Activated CD8-positive, alpha-beta memory T cell treated with anti-CD3 and anti-CD28 coated beads for 24 hours (primary cell): ENCODE measurements around the gene PDIA5.

Source experiments
- DNase-seq: peaks from one replicate; pipeline ENCODE4 v3.0.0-alpha.2; 2020

Gene PDIA5

DNA sequence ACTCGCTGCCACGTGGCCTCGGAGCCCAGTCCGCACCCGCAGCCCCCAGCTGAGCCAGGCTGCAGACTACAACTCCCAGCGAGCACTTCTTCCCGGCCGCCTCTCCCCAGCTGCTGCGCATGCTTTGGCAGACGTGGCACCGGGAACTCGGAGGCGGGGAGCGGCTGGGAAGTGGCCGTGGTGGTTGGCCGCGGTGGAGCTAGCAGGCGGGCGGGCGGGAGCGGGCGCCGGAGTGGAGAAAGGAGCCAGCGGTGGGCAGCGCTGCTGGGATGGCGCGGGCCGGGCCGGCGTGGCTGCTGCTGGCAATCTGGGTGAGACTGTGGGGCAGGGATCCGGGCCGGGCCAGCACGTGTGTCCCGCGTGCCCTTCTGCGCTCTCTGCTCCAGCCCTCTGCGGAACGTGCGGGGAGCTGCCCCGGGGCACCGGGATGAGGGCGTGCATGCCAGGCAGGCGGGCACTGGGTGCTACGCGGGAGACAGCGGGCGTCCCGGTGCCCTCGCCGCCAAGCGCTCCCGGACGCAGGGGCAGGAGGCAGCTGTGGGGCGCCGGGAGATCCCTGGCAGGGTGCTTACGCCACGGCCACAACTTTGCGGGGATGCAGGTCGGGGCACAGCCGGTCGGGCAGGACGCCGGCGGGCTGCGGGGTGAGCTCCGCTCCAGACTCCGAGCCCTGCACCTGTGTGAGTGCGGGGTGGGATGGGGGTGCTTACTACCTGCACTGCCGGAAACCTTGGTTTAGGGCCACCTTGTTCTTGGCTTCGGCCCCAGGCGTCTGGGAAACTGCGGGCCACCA is at the start of gene PDIA5:
PDIA5 (plus strand) TSS at position 130 of the 793 bp plus-strand sequence; CDS start at position 270, 140 bp downstream.
- peak; percentile 91 for DNase-seq

DNA sequence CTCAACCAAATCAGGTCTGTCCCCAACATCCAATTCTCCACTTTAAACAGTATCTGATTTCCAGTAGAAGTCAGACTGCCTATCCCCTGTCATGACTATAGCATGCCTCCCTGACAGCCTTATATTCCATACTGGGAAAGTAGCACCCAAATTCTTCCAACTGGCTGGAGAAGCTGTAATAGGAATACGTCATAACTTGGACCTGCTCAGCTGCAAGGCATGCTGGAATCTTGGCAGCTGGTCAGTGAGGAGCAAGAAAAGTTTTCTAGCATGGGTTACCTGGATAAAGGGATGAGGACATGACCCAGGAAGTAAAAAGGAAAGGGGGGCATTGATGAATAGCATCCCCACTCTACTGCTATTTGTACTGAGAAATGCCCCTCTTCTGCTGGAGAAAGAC is 48.1 kb upstream of the PDIA5 start:
- DNase-seq, result no peak

DNA sequence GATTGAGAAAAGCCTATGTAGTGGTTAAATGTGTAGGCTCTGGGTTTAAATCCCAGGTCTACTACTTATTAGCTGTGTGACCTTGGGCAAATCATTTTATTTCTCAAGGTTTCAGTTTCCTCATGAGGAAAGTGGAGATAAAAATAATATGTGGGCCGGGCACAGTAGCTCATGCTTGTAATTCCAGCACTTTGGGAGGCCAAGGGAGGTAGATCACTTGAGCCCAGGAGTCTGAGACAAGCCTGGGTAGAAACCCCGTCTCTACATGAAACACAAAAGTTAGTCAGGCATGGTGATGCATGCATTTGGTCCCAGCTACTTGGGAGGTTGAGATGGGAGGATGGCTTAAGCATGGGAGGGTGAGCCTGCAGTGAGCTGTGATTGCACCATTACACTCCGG is 47.7 kb upstream of the PDIA5 start:
- DNase-seq, result no peak

DNA sequence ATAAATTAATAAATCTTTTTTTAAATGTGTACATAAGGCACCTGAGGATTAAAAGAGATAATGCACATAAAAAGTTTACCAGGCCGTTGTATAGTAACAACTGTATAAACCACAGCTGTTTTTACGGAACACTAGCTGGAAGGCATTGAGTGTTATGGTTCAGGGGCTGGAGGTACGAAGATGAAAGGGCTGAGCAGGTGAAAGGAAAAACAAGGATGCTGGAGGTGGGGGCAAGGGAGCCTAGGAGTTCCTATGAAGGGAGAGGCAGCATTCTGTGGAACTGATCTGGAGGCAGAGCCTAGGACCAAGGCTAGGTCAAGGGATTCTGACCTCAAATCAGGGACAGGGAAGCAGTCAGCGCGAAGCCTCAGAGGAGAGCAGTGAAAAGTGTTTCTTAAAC is 47.2 kb upstream of the PDIA5 start:
- DNase-seq, result no peak

DNA sequence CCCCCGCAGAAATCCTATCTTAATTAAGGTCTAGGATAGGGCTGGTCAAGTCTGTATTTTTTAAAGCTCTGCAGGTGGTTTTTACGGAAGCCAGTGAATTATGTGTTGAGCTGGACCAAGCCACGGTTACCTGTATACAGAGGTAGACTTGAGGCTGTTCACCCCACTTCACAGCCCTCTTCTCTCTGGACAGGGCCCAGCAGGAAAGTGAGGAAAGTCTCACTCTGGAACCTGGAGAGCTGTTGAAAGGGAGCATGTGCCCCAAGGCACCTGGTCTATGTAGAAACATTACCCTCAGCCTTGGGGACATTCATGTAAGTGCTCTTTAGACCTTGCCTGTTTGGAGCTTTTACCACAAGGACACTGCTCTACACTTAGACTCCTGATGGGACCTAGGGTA is 46.1 kb upstream of the PDIA5 start:
- DNase-seq, result no peak

DNA sequence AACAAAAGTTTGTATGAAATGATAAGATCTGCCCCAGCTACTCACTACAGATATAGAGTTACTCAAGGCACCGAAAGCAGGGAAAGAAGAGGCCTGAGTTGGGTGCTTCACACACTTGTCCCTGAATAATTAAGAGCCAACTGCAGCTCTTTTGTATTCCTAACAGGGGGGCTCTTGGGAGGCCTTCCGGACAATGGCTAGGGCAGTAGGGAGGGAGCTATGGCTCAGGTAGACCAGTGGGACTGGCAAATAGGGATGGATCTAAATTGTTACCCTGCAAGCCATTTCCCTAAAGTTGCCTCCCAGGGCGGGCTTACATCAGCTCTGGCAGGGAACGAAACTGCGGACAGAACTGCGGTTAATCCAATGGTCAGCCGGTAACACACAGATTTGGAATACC is 45.4 kb upstream of the PDIA5 start:
- no peak for DNase-seq

DNA sequence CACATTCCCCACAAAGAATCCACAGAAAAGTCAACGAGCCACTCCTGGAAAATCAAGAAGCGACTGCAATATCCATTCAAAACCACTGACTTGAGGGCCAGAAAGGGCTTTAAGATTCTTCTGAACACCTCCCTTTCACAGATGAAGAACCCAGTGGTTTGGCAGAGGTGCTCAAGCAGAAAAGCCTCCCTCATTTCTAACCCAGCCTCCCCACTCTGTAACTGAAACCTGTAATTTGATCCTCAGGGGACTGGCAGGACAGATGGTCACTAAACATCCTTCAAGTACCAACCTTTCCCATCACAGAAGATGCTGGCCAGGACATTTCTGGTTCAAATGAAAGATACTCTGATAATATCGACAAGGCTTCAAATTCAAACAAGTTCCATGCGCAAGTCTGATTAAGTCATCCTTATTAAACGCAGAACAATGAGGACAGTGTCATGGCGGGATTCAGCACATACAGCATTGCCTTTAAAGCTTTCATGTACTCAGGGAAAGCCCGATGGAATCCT is 44.8 kb upstream of the PDIA5 start:
- no peak for DNase-seq

DNA sequence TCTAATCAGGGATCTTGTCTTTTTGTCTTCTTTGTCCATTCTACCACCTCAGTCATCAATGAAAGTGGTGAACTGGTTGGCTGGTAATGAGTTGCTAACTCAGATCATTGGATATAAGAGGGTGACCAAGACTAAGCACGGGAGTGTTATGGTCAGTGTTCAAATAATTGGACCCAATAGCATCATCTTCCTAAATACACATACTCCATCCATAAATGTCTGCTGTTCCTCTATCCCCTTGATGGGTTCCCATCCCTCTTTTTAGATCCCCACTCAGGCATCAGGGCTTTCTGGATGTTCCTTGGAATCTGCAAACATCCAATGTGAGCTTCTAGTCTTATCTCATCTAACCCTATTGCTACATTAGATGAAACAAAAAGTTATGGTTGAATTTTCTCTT is 42.8 kb upstream of the PDIA5 start:
- no peak for DNase-seq

DNA sequence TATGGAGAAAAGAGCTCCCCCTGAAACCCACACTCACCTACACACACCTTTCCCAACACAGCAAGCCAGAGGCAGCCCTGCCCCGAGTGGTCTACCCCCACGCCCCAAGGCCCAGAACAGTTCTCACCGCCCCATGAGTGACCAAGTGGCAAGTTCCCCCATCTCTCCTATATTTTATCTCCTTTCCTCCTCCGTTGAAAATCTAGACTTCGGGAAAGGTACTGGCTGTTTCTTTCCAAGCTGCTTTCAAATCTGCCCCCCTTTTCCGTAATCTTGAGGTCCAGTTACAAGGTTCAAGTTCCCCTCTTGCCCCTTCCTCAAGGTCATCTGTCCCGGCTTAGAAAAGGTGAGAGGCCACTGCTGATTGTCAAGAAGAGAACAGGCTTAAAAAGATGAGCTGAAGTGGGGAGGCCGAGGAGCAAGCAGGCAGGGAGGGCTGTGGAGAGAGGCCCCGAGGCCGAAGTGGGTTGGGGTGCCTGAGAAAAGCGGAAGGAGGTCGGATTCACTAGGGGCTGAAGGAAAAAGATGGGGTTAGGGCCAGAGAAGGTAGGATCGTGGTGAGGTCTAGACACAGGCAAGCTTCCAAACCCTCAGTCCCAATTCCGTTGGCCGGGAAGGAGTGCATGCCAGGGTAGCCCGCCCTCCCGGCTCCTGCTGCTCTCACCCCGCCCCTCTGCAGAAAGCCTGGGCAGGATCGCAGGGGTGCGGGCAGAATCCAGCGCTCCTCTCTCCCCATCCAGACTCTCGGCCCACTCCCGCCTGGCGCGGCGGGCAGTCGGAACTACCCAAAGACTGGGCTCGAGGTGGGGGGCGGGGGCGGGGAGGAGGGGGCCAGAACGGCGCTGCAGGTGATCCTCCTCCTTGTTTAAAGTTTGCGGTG is 40.9 kb upstream of the PDIA5 start:
- DNase-seq, result no peak

DNA sequence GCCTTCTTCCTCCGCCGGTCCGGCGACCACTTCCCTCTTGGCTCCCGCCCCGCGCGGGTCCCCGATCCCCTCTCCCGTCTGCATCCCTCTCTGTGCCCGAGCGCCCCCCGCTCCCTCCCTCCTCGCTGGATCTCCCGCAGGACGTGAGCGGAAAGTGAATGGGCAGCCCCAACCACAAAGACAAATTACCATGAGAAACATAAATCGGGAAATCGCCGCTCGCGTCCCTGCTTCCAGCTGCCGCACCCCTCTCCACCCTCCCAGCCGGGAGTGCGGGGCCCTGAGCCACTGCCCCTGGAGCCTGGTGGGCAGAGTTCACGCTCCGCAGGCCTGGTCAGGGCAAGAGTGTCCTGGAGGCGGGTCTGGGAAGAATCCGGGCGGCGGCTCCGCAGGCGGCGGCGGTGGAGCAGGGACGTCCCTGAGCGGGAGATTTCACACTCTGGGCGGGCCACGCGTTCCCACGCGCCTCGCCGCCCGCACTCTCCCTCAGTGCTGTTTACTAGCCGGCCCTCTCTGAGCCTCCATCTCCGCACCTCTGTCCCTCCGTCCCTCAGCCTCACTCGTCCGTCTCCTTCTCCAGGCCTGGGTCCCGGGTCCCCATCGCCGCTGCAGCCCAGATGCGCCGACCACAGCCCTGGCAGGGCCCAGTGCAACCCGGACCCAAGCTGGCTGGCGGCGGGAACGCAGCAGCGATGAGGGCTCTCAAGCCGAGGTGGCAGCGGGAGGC is 40.1 kb upstream of the PDIA5 start:
- DNase-seq, result peak; percentile 67

DNA sequence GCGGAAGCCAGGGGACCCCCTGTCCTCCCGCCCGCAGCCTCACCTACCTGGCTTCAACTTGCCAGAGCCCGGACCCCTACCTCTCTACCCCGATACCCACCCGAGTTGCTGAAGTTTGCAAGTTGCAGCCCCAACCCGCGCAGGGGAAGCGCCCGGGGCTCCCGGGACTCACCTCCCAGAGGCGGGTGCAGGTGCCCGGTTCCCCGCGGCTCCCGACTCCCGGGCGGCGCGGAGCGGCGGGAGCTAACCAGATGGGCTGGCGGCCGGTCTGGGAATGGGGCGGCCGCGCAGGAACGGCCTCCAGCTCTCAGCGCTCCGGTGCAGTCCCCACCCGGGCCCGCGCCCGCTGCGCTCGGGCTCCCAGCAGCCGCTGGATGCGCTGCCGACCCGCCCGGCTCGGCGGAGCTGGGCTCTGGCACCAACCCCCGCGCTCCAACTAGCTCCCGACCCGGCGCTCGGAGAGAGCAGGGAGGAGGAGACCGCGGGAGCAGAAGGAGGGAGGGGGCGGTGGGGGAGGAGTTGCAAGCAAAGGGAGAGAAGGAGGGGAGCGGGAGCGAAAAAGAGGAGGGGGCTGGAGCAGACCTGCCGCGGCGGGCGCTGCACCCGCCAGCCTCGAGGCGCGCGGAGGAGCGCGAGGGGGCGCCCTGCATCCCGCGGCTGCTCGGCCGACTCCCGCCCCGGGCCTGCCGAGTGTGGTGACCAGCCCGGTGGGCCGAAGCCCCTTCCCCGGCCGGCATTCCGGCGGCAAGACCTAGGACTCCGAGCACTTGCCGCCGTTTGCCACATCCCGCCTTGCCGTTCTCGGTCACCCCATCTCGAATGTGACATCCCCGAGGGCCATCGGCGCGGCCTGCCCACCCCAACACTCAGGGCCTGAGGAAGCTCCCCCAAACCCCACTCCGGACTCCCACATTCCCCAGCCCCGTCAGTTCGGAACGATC is 39.3 kb upstream of the PDIA5 start, which contains the start of gene SEMA5B:
SEMA5B (minus strand) TSS at position 472 of the 941 bp plus-strand sequence. CDS start 66,500 bp downstream, outside the sequence.
- DNase-seq, result peak; percentile 72

DNA sequence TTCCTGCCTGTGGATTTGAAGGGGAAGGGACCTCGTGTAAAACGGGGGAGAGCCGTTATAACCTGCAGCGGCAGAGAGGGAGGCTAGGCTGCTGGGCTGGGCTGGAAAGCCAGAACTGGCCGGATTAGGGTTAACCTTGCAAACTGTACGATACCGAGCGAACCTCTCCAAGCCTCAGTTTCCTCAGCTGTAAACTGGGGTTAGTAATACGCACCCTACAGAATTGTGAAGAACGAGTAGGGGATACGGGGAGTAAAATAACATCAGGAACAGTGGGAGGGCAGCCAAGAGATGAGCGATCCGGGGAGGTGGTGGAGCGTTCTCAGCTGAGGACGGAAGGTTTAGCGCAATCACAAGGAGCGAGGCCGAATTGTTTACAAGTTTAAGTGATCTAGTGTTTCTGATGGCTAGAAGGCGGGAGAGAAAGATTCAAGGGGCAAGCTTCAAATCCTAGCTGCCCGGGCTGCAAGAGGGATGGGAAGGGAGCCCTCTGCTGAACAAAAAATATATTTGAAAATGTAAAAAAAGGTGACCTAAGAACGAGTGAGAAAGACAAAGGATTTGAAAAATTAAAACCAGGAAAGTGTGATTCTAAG is 38.5 kb upstream of the PDIA5 start:
- peak; percentile 63 for DNase-seq

DNA sequence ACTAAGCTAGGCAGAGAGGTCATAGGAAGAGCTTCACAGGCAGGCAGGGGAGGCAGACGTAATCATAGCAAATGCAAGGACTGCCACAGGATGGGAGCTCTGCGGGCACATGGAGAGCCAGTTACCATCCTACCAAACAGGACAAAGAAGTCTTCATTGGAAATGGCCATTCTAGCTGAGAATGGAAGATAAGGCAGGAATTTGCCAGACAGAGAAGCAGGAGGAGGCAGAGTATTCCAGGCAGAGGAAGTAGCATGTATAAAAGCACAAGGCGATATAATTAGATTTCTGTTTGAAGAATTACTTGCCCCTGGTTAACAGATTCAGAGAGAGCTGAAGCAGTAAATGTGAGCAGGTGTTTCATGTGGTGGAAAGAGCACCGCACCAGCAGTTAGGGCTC is 35.8 kb upstream of the PDIA5 start:
- DNase-seq, result no peak

DNA sequence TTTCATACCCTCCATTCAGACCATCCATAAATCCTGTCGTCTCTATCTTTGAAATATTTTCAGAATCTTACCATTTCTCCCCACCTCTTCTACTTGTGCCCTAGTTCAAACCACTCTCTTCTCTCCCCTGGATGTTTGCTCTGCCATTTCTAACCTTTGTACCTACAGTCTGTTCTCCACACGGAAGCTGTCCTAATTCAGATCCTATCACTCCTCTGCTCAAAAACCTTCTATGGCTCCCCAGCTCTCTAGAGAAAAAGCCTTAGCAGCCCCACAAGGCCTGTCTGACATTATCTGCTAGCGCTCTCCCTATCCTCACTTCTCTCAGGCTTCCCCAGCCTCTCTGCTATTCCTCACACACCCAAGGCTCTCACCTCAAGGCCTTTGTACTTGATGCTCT is 34.8 kb upstream of the PDIA5 start:
- DNase-seq, result no peak

DNA sequence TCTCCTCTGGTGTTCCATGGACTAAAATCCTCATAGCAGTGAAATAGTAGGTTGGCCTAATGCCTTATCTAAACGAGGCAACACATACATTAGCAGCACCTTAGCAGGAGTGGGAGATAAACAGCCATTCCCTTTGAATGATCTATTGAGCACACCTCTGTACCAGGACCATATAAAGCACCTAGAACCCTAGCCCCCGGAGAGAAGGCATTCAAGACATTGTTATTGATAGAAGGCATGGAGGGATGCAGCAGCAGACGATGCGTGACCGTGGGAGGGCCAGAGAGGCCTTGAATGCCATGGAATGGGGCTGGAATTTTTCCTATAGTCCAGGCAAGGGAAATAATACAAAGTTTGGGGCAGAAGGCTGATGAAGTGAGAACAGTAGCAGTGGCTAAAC is 32.7 kb upstream of the PDIA5 start:
- no peak for DNase-seq

DNA sequence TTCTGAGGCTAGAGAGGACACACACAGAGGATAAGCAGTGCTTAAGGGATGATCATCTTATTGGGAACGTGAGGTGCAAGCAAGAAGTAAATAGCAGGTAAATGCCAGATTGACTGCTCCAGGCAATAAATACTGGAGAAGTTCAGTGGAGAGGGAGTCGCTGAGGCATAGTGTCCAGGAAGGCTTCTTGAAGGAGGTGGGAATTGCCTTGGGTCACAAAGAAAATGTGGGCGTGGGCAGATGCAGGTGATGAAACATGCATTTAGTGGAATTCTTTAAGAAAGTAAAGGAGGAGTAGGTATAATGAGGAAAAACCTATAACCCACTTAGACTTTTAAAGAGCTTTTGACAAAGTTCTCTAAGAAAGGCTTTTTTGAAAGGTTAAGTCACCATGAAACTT is 31.8 kb upstream of the PDIA5 start:
- no peak for DNase-seq

DNA sequence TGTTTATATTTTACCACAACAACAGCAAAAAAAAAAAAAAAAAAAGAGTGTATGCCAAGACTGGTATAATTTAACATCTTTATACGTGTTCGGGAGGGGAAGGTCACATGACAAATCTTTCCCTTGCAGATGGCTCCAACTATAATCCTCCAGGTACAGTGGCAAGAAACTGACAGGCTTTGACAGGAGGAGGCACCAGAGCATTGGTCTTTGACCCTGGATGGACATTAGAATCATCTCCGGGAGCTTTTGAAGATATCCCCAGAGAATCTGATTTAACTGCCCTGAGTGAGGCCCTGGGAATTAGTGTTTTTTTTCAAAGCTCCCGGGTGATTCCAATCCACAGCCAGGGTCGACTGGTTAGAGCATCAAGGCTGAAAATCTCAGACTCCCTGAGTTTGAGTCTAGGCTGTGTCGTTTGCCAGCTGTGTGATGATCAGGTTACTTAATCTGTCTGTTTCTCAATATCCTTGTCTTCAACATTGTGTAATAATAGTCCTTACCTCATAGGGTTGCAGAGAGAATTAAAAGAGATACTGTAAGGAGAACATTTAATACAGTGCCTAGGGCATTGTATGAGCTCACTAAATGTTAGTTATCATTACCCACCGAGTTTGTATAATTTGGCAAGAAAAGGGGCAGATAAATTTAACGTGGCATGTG is 30.3 kb upstream of the PDIA5 start:
- DNase-seq, result no peak

DNA sequence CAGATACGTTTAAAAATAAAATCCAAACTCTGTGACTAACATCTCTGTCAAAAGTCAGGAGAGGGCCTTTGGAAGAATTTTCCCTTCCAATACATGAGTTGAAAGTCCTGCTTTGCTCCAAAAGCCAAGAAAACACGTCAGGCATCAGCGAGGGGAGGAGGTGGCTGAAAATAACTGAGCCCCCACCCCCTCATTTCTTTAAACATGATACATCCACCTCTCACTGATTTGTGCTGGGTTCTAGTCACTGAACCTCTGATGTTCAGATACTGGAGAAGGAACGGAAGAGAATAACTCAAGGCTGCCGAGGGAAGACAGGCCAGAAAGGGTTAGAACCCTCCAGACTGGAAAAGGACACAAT is 29.8 kb upstream of the PDIA5 start:
- DNase-seq, result no peak

DNA sequence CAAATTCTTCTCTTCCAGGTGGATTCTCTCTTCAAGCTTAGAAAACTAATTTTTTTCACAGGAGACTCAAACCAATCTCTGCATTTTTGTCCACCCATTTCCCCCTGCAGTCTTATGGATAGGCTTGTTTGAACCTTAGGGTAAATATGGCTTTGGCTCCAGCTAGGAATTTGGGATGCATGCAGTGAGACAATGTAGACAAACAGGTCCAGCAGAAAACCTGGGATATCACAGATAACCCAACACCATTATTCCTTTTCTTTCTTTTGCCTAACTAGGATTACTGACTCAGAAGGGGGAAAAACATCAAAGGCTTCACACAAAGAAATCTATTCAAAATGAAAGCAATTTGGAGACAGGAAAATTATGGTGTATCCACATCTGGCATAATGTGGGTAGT is 28.1 kb upstream of the PDIA5 start:
- no peak for DNase-seq

DNA sequence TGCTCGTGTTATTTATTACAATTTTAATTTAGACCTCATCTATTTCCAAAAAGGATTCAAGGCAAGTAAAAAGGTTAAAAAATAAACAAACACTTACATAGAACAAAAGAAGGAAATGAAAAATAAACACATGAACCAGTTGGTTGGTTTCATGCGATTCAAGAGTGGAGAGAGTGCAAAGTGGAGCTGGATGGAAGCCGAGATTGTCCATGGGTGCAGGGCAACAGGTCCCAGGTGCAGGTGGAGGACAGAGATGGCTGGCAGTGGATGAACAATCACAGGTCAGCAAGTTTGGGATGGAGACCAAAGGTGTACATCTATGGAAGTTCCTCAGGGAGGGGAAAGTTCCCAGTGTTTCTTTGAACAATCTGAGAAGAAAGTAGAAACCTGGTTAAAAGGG is 27.6 kb upstream of the PDIA5 start:
- no peak for DNase-seq

DNA sequence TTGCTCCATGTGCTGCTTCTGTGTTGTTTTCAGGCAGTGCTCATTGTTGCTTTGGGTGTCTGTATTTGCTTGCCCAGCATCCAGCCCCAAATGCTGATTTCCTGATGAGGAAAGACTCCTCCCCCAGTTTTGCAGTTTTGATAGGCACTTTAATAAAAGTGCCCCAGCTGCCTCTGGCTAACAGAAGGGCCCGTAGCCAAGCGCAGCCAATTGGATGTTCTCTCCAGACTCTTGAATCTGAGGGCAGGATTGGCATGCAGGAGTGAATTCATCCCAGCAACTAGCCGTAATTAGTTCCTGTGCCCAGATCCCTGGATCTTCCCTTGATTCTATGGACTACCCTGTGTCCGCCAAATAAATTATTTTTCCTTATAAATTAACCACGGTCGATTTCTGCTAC is 24.4 kb upstream of the PDIA5 start:
- no peak for DNase-seq
